Endodermal cell (in vitro differentiated cells): ENCODE results near the gene FAM107B. TPM values are rescaled to one million over a fixed set of nuclear protein-coding genes. Genes with fewer than 3 reads are reported as not detected.

ENCODE experiments used
- DNase-seq: peaks from one replicate; pipeline ENCODE4 v3.0.0-alpha.2; 2017
- H3K27ac ChIP-seq: 2 replicates; pipeline ENCODE4 v1.5.1; 2013; ENCODE audit warnings: mild to moderate bottlenecking, low read depth, low read length, moderate library complexity
- H3K27me3 ChIP-seq: 2 replicates; pipeline ENCODE4 v1.6.1; 2013; ENCODE audit warnings: mild to moderate bottlenecking, low read length, moderate library complexity; ENCODE audit not compliant: insufficient read depth, control insufficient read depth, poor library complexity, severe bottlenecking
- H3K36me3 ChIP-seq: 2 replicates; pipeline ENCODE4 v1.7.0; 2013; ENCODE audit warnings: mild to moderate bottlenecking, low read length, moderate library complexity; ENCODE audit not compliant: control insufficient read depth, insufficient read depth
- H3K4me1 ChIP-seq: one replicate; pipeline ENCODE4 v1.7.0; 2013; ENCODE audit warnings: low read length; ENCODE audit not compliant: control insufficient read depth, insufficient read depth
- H3K4me3 ChIP-seq: 2 replicates; pipeline ENCODE4 v1.5.1; 2013; ENCODE audit warnings: mild to moderate bottlenecking, low read length, moderate library complexity
- H3K9ac ChIP-seq: 2 replicates; pipeline ENCODE4 v1.6.1; 2013; ENCODE audit warnings: mild to moderate bottlenecking, low read length, moderate library complexity; ENCODE audit not compliant: poor library complexity, severe bottlenecking; ENCODE audit errors: extremely low read depth
- H3K9me3 ChIP-seq: 2 replicates; pipeline ENCODE4 v1.6.1; 2013; ENCODE audit warnings: mild to moderate bottlenecking, low read length, moderate library complexity; ENCODE audit not compliant: control insufficient read depth
- H3K27ac Mint-ChIP-seq: 2 replicates; pipeline ENCODE4 v1.8.0; 2020; ENCODE audit warnings: mixed read lengths
- H3K27me3 Mint-ChIP-seq: 2 replicates; pipeline ENCODE4 v1.8.0; 2021; ENCODE audit warnings: mild to moderate bottlenecking, mixed read lengths; ENCODE audit not compliant: insufficient read depth
- H3K36me3 Mint-ChIP-seq: 2 replicates; pipeline ENCODE4 v1.8.0; 2020; ENCODE audit warnings: low read depth, mixed read lengths
- H3K4me1 Mint-ChIP-seq: 2 replicates; pipeline ENCODE4 v1.8.0; 2020; ENCODE audit warnings: mixed read lengths
- H3K4me3 Mint-ChIP-seq: 2 replicates; pipeline ENCODE4 v1.8.0; 2020; ENCODE audit warnings: mild to moderate bottlenecking, moderate library complexity, mixed read lengths
- H3K9me3 Mint-ChIP-seq: 2 replicates; pipeline ENCODE4 v1.8.0; 2020; ENCODE audit warnings: mild to moderate bottlenecking, mixed read lengths
- WGBS, 2 experiments: methylation state at CpG; one replicate each; pipeline versions ENCODE4 v1.1.5 to v1.1.7; 2013; ENCODE audit warnings: missing lambda C conversion rate in 2 of 2, mixed read lengths in 1 of 2; ENCODE audit not compliant: insufficient coverage in 1 of 2, insufficient read length in 1 of 2; 5-methylcytosine and 5-hydroxymethylcytosine counted together
- total RNA-seq, 2 donors: library from RNA; stranded (reverse); fragmentation: NEBNext Ultra II Directional in 1 of 2; extraction: Animal tissue kit (Norgen Biotek cat#: 25700) in 1 of 2; gene quantifications; 2 replicates in 1 of 2; 3 replicates in 1 of 2; pipeline ENCODE4 v1.2.1, GENCODE V29; 2021
- TF ChIP-seq, protein P1 (sequence below): fragments of 200-600 bp; sonication (generic); conservative IDR thresholded peaks from 2 replicates; pipeline ENCODE4 v1.5.0; 2021; ENCODE audit warnings: antibody characterized with exemption, mild to moderate bottlenecking

The FAM107B gene
- total RNA-seq, 2 donors from 2014 or later, result 16.0 to 24.0 TPM

- Histone ChIP-seq H3K9me3 (peaks cover 15% of the 10 kb centered on the region), H3K27ac (no peak overlapping the region), H3K4me3 (no peak overlapping the region), H3K9ac (no peak overlapping the region), H3K36me3 (no peaks in the 10 kb centered on the region), H3K4me1 (no peaks in the 10 kb centered on the region), H3K27me3 (no peaks in the 10 kb centered on the region)
- Mint-ChIP-seq H3K27me3 (peaks cover 5% of the 10 kb centered on the region), H3K27ac (no peak overlapping the region), H3K4me3 (no peak overlapping the region), H3K4me1 (peaks cover 8% of the 10 kb centered on the region), H3K9me3 (peaks cover 15% of the 10 kb centered on the region), H3K36me3 (peaks cover 2% of the 10 kb centered on the region)
- TF ChIP-seq, protein P1, sequence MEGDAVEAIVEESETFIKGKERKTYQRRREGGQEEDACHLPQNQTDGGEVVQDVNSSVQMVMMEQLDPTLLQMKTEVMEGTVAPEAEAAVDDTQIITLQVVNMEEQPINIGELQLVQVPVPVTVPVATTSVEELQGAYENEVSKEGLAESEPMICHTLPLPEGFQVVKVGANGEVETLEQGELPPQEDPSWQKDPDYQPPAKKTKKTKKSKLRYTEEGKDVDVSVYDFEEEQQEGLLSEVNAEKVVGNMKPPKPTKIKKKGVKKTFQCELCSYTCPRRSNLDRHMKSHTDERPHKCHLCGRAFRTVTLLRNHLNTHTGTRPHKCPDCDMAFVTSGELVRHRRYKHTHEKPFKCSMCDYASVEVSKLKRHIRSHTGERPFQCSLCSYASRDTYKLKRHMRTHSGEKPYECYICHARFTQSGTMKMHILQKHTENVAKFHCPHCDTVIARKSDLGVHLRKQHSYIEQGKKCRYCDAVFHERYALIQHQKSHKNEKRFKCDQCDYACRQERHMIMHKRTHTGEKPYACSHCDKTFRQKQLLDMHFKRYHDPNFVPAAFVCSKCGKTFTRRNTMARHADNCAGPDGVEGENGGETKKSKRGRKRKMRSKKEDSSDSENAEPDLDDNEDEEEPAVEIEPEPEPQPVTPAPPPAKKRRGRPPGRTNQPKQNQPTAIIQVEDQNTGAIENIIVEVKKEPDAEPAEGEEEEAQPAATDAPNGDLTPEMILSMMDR, result no peak
- WGBS, 2 experiments, result 87 to 100% methylated on average over 1 to 7 of the region's 7 CpGs
- no peak for DNase-seq
Observed at GRCh38 chr10:14478201-14478600, 296.5 kb downstream of the FAM107B start.

DNA sequence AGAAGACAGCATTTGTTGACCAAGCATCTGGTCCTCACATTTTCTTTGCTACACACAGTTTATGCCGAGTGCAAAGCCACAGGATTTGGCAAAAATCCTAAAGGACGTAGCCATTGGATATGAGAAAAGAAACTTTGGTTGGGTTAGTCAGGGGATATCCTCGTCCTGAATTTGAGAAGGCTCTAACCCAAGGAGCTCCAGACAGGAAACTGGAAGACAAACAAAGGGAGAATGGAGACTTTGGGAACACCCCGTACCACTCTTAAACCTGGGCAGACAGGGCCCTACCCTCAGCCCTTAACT is 297.3 kb downstream of the FAM107B start:
- H3K9ac ChIP-seq, result no peak overlapping the region
- H3K27ac Mint-ChIP-seq, result no peak overlapping the region
- no peaks in the 10 kb centered on the region for H3K4me1 ChIP-seq
- H3K9me3 ChIP-seq, result peaks cover 15% of the 10 kb centered on the region
- H3K27me3 ChIP-seq, result no peaks in the 10 kb centered on the region
- H3K4me3 ChIP-seq, result no peak overlapping the region
- peaks cover 8% of the 10 kb centered on the region for H3K4me1 Mint-ChIP-seq
- TF ChIP-seq, protein P1, result no peak
- H3K4me3 Mint-ChIP-seq, result no peak overlapping the region
- H3K36me3 Mint-ChIP-seq, result peaks cover 2% of the 10 kb centered on the region
- H3K27ac ChIP-seq, result no peak overlapping the region
- H3K27me3 Mint-ChIP-seq, result peaks cover 5% of the 10 kb centered on the region
- 91 to 92% methylated on average over 4 of the region's 4 CpGs for WGBS, 2 experiments
- no peaks in the 10 kb centered on the region for H3K36me3 ChIP-seq
- no peak for DNase-seq
- peaks cover 15% of the 10 kb centered on the region for H3K9me3 Mint-ChIP-seq

GRCh38 chr10:14476641-14477407 is 297.9 kb downstream of the FAM107B start:
- no peaks in the 10 kb centered on the region for H3K27me3 ChIP-seq
- 86 to 92% methylated on average over 7 to 9 of the region's 9 CpGs for WGBS, 2 experiments
- no peak overlapping the region for H3K27ac Mint-ChIP-seq
- no peak overlapping the region for H3K9ac ChIP-seq
- no peak for DNase-seq
- TF ChIP-seq, protein P1, result no peak
- no peaks in the 10 kb centered on the region for H3K36me3 ChIP-seq
- peaks cover 5% of the 10 kb centered on the region for H3K27me3 Mint-ChIP-seq
- H3K36me3 Mint-ChIP-seq, result peaks cover 2% of the 10 kb centered on the region
- H3K4me1 Mint-ChIP-seq, result peaks cover 8% of the 10 kb centered on the region
- H3K9me3 ChIP-seq, result peaks cover 15% of the 10 kb centered on the region
- H3K27ac ChIP-seq, result no peak overlapping the region
- H3K9me3 Mint-ChIP-seq, result peaks cover 15% of the 10 kb centered on the region
- H3K4me3 ChIP-seq, result no peak overlapping the region
- no peaks in the 10 kb centered on the region for H3K4me1 ChIP-seq
- H3K4me3 Mint-ChIP-seq, result no peak overlapping the region
